ENCODE measurements around the gene OR2V2. TPM values are rescaled to one million over a fixed set of nuclear protein-coding genes. Genes with fewer than 3 reads are reported as not detected.
"Not testable (repeated sequence)": the region's sequence is repeated elsewhere in the genome, so short reads cannot be mapped to it uniquely, and the experiment has no call there.

Gene OR2V2
- total and polyA plus RNA-seq, 11 donors = not detected

DNA sequence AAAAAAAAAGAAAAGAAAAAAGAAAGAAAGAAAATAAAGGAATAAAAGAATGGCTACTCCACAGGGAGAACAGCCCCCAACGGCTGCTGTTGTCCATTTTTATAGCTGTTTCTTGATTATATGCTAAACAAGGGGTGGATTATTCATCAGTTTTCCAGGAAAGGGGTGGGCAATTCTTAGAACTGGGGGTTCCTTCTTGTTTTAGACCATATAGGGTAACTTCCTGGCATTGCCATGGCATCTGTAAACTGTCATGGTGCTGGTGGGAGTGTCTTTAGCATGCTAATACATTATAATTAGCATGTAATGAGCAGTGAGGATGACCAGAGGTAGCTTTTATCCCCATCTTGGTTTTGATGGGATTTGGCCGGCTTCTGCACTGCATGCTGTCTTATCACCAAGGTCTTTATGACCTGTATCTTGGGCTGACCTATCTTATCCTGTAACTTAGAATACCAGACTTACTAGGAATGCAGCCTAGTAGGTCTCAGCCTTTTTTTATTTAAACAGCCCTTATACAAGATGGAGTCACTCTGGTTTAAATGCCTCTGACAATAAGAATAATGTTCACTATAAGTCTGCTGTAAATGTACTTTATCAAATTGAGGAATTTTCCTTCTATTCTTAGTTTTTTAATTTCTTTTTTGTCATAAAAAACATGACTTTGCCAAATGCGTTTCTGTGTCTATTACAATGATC lies 29.0 kb downstream of the OR2V2 start:
- Histone ChIP-seq H3K27ac (no peak overlapping the region), H3K4me1 (peaks cover 0 to 18% (median 0%) of the 10 kb centered on the region in 12 donors), H3K36me3 (no peaks in the 10 kb centered on the region), H3K4me3 (no peak overlapping the region), H3K27me3 (peaks cover 12 to 53% (median 33%) of the 10 kb centered on the region in 9 donors), H3K9me3 (no peaks in the 10 kb centered on the region)
- DNase-seq (no peak), ATAC-seq (no peak)
- TF ChIP-seq, protein P1, sequence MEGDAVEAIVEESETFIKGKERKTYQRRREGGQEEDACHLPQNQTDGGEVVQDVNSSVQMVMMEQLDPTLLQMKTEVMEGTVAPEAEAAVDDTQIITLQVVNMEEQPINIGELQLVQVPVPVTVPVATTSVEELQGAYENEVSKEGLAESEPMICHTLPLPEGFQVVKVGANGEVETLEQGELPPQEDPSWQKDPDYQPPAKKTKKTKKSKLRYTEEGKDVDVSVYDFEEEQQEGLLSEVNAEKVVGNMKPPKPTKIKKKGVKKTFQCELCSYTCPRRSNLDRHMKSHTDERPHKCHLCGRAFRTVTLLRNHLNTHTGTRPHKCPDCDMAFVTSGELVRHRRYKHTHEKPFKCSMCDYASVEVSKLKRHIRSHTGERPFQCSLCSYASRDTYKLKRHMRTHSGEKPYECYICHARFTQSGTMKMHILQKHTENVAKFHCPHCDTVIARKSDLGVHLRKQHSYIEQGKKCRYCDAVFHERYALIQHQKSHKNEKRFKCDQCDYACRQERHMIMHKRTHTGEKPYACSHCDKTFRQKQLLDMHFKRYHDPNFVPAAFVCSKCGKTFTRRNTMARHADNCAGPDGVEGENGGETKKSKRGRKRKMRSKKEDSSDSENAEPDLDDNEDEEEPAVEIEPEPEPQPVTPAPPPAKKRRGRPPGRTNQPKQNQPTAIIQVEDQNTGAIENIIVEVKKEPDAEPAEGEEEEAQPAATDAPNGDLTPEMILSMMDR (IDR thresholded peaks at IDR 0.05) = no peak
- no peak for TF ChIP-seq POLR2A (IDR thresholded peaks at IDR 0.05)
- intact Hi-C loops (cut with DNase I) = loop anchor here in 1 of 10 donors (10.0 kb wide), 1 partner anchor 312 kb away; the partner anchor contains the start of gene ZFP62
- WGBS, 4 donors = 60 to 71% (median 65%) methylated on average over 3 of the region's 3 CpGs

DNA sequence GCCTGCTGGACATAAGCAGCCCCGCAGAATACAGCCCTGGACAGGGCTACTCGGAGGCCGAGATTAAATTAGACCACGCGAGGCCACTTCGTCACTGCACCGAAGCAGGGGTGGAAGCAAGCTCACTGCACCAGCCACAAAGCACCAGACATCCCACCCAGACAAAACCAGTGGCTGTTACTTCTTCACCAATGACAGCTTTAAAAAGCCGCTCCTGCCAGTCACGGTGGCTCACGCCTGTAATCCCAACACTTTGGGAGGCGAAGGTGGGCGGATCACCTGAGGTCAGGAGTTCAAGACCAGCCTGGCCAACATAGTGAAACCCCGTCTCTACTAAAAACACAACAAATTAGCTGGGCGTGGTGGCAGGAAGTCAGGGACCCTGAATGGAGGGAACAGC lies 30.2 kb downstream of the OR2V2 start:
- not testable (repeated sequence) for H3K27ac ChIP-seq, H3K36me3 ChIP-seq, ATAC-seq, H3K4me3 ChIP-seq, H3K9me3 ChIP-seq
- intact Hi-C loops (cut with DNase I) = loop anchor here in 1 of 10 donors (10.0 kb wide), 1 partner anchor 313 kb away; the partner anchor contains the start of gene ZFP62
- H3K4me1 ChIP-seq = peaks cover 0 to 23% (median 2%) of the 10 kb centered on the region in 12 donors
- peak in 1 of 5 donors; percentile 27 for DNase-seq
- 67 to 75% (median 72%) methylated on average over 14 of the region's 14 CpGs for WGBS, 4 donors
- peaks cover 9 to 43% (median 27%) of the 10 kb centered on the region in 9 donors for H3K27me3 ChIP-seq

DNA sequence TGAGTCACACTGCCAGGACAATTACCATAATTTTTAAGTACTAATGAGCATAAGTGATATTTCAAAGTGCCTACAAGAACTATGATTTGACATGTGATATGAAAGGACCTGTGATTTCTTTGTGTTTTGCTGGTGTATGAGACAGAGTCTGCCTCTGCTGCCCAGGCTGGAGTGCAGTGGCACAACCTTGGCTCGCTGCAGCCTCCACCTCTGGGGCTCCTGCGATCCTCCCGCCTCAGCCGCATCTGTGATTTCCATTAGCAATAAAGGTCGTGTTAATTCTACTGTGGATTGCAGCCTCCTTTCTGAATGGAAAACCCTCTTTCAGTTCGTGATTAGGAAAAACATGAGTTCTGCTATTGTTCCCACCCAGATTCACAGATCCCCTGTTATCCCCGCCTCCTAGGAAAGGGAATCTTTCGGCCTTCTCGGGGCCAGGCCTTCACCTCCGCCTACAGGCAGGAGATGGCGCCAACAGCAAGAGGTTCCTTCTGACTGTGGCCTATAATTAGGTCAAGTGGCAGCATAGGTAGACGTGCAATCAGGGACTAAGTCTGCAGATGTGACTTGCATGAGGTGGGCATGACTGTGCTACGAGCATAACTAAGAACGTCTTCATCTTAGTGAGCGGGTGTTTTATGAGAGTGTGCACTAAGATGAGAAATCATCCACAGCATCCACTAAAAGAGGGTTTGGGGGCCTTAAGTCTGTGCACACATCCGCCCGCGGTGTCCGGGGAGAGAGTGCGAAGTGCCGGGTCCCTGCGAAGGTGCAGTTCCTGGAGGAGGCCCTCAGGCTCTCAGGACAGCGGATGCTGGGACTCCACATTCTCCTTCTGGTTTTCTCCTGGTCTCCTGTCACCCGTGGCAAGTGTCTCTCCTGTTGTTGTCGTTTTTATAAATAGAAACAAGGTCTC lies 34.5 kb downstream of the OR2V2 start:
- peak; percentile 72 to 87 (median 86) for ATAC-seq
- no peak overlapping the region for H3K4me3 ChIP-seq
- peak; percentile 68 to 79 (median 71) for DNase-seq
- no peaks in the 10 kb centered on the region for H3K36me3 ChIP-seq
- peaks cover 0 to 24% (median 5%) of the 10 kb centered on the region in 12 donors for H3K4me1 ChIP-seq
- no peak overlapping the region for H3K27ac ChIP-seq
- TF ChIP-seq, protein P1 (IDR thresholded peaks at IDR 0.05) = peak; percentile 67 to 86 (median 80)
- no peak for TF ChIP-seq POLR2A (IDR thresholded peaks at IDR 0.05)
- intact Hi-C loops (cut with DNase I) = loop anchor here in 5 of 10 donors (5.0 to 10.0 kb wide), 6 partner anchors 80 to 397 kb away; partner anchors contain the start of genes MGAT1 (in 1 of the 5), TRIM52 (in 1 of the 5) and ZFP62 (in 1 of the 5)
- peaks cover 0 to 3% (median 0%) of the 10 kb centered on the region in 9 donors for H3K27me3 ChIP-seq
- no peaks in the 10 kb centered on the region for H3K9me3 ChIP-seq
- WGBS, 4 donors = 36 to 45% (median 41%) methylated on average over 25 of the region's 25 CpGs

DNA sequence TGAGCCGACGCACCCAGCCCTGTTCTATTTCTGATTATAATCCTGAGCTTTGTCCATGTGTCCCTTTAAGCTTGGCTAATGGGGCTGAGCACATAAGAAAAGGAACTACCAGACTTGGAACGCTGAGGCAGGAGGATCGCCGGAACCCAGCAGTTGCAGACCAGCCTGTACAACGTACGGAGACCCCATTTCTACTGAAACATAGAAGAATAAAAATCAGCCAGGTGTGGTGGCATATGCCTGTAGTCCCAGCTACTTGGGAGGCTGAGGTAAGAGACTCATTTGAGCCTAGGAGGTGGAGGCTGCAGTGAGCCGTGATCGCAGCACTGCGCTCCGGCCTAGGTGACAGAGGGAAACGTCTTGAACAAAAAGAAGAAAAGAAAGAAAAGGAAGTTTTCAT lies 35.3 kb downstream of the OR2V2 start:
- Histone ChIP-seq H3K9me3 (no peaks in the 10 kb centered on the region), H3K4me3 (no peak overlapping the region), H3K4me1 (peaks cover 0 to 30% (median 5%) of the 10 kb centered on the region in 12 donors), H3K27ac (no peak overlapping the region), H3K36me3 (no peaks in the 10 kb centered on the region), H3K27me3 (no peaks in the 10 kb centered on the region)
- DNase-seq (peak in 1 of 5 donors; percentile 20), ATAC-seq (no peak)
- intact Hi-C loops (cut with DNase I) = loop anchor here in 5 of 10 donors (5.0 to 10.0 kb wide), 6 partner anchors 80 to 398 kb away; partner anchors contain the start of genes MGAT1 (in 1 of the 5), TRIM52 (in 1 of the 5) and ZFP62 (in 1 of the 5)
- 61 to 84% (median 68%) methylated on average over 12 of the region's 12 CpGs for WGBS, 4 donors
- TF ChIP-seq, protein P1 (IDR thresholded peaks at IDR 0.05) = no peak
- TF ChIP-seq POLR2A (IDR thresholded peaks at IDR 0.05) = no peak
